ENCODE data around the gene SV2C. TPM values are rescaled to one million over a fixed set of nuclear protein-coding genes. Genes with fewer than 3 reads are reported as not detected.

Gene SV2C
- total and polyA plus RNA-seq, 2 donors (not counting 1 experiment from before 2014, with no cell fraction given), result not detected

DNA sequence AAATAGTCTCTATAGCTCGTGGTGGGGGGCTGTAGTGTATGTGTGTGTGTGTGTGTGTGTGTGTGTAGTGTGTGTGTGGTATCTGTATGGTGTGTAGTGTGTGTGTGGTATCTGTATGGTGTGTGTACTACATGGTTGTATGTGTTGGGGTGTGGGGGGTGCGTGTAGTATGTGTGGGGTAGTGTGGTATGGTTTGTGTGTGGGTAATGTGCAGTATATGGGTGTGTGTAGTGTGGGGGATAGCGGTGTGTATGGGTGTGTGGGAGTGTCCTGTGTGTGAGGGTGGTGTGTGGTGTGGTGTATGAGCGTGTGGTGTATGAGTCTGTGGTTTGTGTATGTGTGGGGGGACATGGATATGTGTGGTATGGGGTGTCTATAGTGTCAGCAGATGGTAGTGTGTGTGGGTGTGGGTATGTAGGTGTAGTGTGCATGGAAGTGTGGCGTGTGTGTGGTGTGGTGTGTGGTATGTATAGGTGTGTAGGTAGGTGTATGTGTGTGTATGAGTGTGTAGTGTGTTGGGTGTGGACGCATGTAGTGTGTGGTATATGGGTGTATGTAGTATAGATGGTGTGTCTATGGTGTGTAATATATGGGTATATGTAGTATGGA lies 174.1 kb downstream of the SV2C start:
- TF ChIP-seq EZH2 (IDR thresholded peaks at IDR 0.05; ENCODE audit: low read length, missing control alignments), result no peak
- TF ChIP-seq, protein P1, sequence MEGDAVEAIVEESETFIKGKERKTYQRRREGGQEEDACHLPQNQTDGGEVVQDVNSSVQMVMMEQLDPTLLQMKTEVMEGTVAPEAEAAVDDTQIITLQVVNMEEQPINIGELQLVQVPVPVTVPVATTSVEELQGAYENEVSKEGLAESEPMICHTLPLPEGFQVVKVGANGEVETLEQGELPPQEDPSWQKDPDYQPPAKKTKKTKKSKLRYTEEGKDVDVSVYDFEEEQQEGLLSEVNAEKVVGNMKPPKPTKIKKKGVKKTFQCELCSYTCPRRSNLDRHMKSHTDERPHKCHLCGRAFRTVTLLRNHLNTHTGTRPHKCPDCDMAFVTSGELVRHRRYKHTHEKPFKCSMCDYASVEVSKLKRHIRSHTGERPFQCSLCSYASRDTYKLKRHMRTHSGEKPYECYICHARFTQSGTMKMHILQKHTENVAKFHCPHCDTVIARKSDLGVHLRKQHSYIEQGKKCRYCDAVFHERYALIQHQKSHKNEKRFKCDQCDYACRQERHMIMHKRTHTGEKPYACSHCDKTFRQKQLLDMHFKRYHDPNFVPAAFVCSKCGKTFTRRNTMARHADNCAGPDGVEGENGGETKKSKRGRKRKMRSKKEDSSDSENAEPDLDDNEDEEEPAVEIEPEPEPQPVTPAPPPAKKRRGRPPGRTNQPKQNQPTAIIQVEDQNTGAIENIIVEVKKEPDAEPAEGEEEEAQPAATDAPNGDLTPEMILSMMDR (conservative IDR thresholded peaks at IDR 0.05 in 1 of 2, IDR thresholded peaks at IDR 0.05 in 1 of 2; ENCODE audit: low read depth in 1 of 2, low read length in 2 of 2), result no peak
- H3K9ac ChIP-seq (ENCODE audit: insufficient read depth, low read length), result no peak overlapping the region
- no peak overlapping the region for H3K4me2 ChIP-seq (ENCODE audit: extremely low read depth, insufficient read depth, low read length)
- no peak overlapping the region for H3K4me3 ChIP-seq (replicated peaks in 1 of 4; ENCODE audit: control extremely low read depth in 1 of 4, insufficient read depth in 1 of 4, low read depth in 3 of 4, low read length in 4 of 4)
- H3K36me3 ChIP-seq (ENCODE audit: control insufficient read depth, insufficient read depth, low read length), result no peaks in the 10 kb centered on the region
- H3K9me3 ChIP-seq (ENCODE audit: control insufficient read depth, insufficient read depth, low read depth, low read length), result no peaks in the 10 kb centered on the region
- no peaks in the 10 kb centered on the region for H3K27me3 ChIP-seq (ENCODE audit: control insufficient read depth, insufficient read depth, low read length)
- H3K4me1 ChIP-seq (ENCODE audit: control insufficient read depth, extremely low read depth, insufficient read depth, low read length), result no peaks in the 10 kb centered on the region
- no peaks in the 10 kb centered on the region for H3K79me2 ChIP-seq (ENCODE audit: control insufficient read depth, insufficient read depth, low read length)
- DNase-seq (ENCODE audit: low read depth in 2 of 2), result no peak
- H3K27ac ChIP-seq (ENCODE audit: insufficient read depth, low read length), result no peak overlapping the region
- no peak overlapping the region for H2AFZ ChIP-seq (ENCODE audit: low read length)
- H4K20me1 ChIP-seq (ENCODE audit: control insufficient read depth, extremely low read depth, insufficient read depth, low read length), result no peaks in the 10 kb centered on the region

DNA sequence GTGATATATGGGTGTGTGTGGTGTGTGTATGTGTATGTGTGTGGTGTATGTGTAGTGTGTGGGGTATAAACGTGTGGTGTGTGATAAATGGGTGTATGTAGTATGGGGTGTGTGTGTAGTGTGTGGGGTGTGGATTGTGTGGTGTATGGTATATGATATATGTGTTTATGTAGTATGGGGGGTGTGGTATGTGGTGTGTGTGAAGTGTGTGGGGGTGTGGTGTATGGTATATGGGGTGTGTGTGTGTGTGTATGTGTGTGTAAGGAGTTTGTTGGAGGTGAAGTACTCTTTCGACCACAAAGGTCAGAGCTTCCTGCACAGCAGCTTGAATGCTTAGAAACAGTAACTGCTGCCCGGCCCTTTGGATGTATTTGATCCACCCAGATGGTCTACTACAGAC lies 174.7 kb downstream of the SV2C start:
- Histone ChIP-seq H3K4me2 (ENCODE audit: extremely low read depth, insufficient read depth, low read length) (no peak overlapping the region), H2AFZ (ENCODE audit: low read length) (no peak overlapping the region), H3K9me3 (ENCODE audit: control insufficient read depth, insufficient read depth, low read depth, low read length) (no peaks in the 10 kb centered on the region), H3K79me2 (ENCODE audit: control insufficient read depth, insufficient read depth, low read length) (no peaks in the 10 kb centered on the region), H4K20me1 (ENCODE audit: control insufficient read depth, extremely low read depth, insufficient read depth, low read length) (no peaks in the 10 kb centered on the region), H3K27ac (ENCODE audit: insufficient read depth, low read length) (no peak overlapping the region), H3K36me3 (ENCODE audit: control insufficient read depth, insufficient read depth, low read length) (no peaks in the 10 kb centered on the region), H3K4me3 (replicated peaks in 1 of 4; ENCODE audit: control extremely low read depth in 1 of 4, insufficient read depth in 1 of 4, low read depth in 3 of 4, low read length in 4 of 4) (no peak overlapping the region), H3K9ac (ENCODE audit: insufficient read depth, low read length) (no peak overlapping the region), H3K27me3 (ENCODE audit: control insufficient read depth, insufficient read depth, low read length) (no peaks in the 10 kb centered on the region), H3K4me1 (ENCODE audit: control insufficient read depth, extremely low read depth, insufficient read depth, low read length) (no peaks in the 10 kb centered on the region)
- no peak for DNase-seq (ENCODE audit: low read depth in 2 of 2)
- TF ChIP-seq, protein P1 (conservative IDR thresholded peaks at IDR 0.05 in 1 of 2, IDR thresholded peaks at IDR 0.05 in 1 of 2; ENCODE audit: low read depth in 1 of 2, low read length in 2 of 2), result no peak
- no peak for TF ChIP-seq EZH2 (IDR thresholded peaks at IDR 0.05; ENCODE audit: low read length, missing control alignments)

DNA sequence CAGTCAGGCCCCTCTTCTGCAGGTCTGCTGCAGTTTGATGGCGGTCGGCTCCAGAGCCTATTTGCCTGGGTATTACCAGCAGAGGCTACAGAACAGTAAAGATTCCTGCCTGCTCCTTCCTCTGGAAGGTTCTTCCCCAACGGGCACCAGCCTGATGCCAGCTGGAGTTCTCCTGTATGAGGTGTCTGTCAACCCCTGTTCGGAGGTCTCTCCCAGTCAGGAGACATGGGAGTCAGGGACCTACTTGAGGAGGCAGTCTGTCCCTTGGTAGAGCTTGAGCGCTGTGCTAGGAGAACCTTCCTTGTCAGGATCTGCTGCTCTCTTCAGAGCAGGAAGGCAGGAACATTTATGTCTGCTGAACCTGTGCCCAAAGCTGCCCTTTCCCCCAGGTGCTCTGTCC lies 181.5 kb downstream of the SV2C start:
- H3K79me2 ChIP-seq (ENCODE audit: control insufficient read depth, insufficient read depth, low read length), result no peaks in the 10 kb centered on the region
- no peaks in the 10 kb centered on the region for H4K20me1 ChIP-seq (ENCODE audit: control insufficient read depth, extremely low read depth, insufficient read depth, low read length)
- H3K27ac ChIP-seq (ENCODE audit: insufficient read depth, low read length), result no peak overlapping the region
- H3K9ac ChIP-seq (ENCODE audit: insufficient read depth, low read length), result no peak overlapping the region
- H3K4me2 ChIP-seq (ENCODE audit: extremely low read depth, insufficient read depth, low read length), result no peak overlapping the region
- H3K9me3 ChIP-seq (ENCODE audit: control insufficient read depth, insufficient read depth, low read depth, low read length), result no peaks in the 10 kb centered on the region
- no peaks in the 10 kb centered on the region for H3K27me3 ChIP-seq (ENCODE audit: control insufficient read depth, insufficient read depth, low read length)
- H3K36me3 ChIP-seq (ENCODE audit: control insufficient read depth, insufficient read depth, low read length), result no peaks in the 10 kb centered on the region
- H3K4me1 ChIP-seq (ENCODE audit: control insufficient read depth, extremely low read depth, insufficient read depth, low read length), result no peaks in the 10 kb centered on the region
- no peak overlapping the region for H2AFZ ChIP-seq (ENCODE audit: low read length)
- no peak for TF ChIP-seq EZH2 (IDR thresholded peaks at IDR 0.05; ENCODE audit: low read length, missing control alignments)
- TF ChIP-seq, protein P1 (conservative IDR thresholded peaks at IDR 0.05 in 1 of 2, IDR thresholded peaks at IDR 0.05 in 1 of 2; ENCODE audit: low read depth in 1 of 2, low read length in 2 of 2), result no peak
- H3K4me3 ChIP-seq (replicated peaks in 1 of 4; ENCODE audit: control extremely low read depth in 1 of 4, insufficient read depth in 1 of 4, low read depth in 3 of 4, low read length in 4 of 4), result no peak overlapping the region
- no peak for DNase-seq (ENCODE audit: low read depth in 2 of 2)

Measured in fibroblast of lung (primary cell).